ENCODE results near the gene RRAGC.

- TF ChIP-seq POLR2A (IDR thresholded peaks at IDR 0.05), result no peak
- no peak for TF ChIP-seq CTCF (IDR thresholded peaks at IDR 0.05)
These were observed 5.6 kb upstream of the RRAGC start for GRCh38 chr1:38865112-38865715.

Data from right lobe of liver (tissue), 4 donors.